ENCODE data around the gene VPS4A.

VPS4A gene

DNA sequence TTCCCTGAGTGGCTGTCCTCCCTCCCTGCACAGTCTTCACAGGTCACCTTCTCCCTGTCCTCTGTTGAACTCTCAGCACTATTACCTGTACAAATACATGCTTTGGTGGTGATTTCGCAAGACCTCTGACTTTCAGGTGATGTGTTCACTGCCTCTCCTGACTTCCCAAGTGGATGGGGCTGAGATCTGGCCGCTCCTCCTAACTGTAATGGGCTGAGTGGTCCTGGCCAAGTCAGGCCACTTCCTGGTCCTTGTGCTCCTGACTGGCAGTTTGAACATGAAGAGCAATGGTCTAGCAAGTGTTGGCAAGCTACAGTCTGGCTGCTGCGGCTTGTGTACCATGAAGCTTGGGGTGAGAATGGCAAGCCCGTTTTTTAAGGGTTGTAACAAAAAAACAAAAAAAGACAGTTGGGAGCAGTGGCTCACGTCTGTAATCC lies 52.1 kb downstream of the VPS4A start:
- POLR2A ChIA-PET = no interaction called here
- no peak for DNase-seq (ENCODE audit: extremely low spot score)
- CTCF ChIA-PET = no interaction called here
- no peak for TF ChIP-seq SP1 (IDR thresholded peaks at IDR 0.05)
- TF ChIP-seq L3MBTL2 (conservative IDR thresholded peaks at IDR 0.05) = no peak
- TF ChIP-seq ZNF384 (IDR thresholded peaks at IDR 0.05) = no peak
- TF ChIP-seq HDGF (IDR thresholded peaks at IDR 0.05; ENCODE audit: borderline replicate concordance) = no peak
- TF ChIP-seq NFRKB (IDR thresholded peaks at IDR 0.05) = no peak
- no peak for TF ChIP-seq SUZ12 (IDR thresholded peaks at IDR 0.05)
- no peak for TF ChIP-seq CTBP1 (IDR thresholded peaks at IDR 0.05; ENCODE audit: borderline replicate concordance)
- TF ChIP-seq FOXA1 (IDR thresholded peaks at IDR 0.05) = no peak
- no peak for TF ChIP-seq ARNT (IDR thresholded peaks at IDR 0.05)
- no peak for TF ChIP-seq FOXM1 (IDR thresholded peaks at IDR 0.05; ENCODE audit: borderline replicate concordance)
- TF ChIP-seq BHLHE40 (IDR thresholded peaks at IDR 0.05; ENCODE audit: borderline replicate concordance) = no peak
- TF ChIP-seq ELF4 (IDR thresholded peaks at IDR 0.05) = no peak
- no peak for TF ChIP-seq LEF1 (IDR thresholded peaks at IDR 0.05; ENCODE audit: borderline replicate concordance)

DNA sequence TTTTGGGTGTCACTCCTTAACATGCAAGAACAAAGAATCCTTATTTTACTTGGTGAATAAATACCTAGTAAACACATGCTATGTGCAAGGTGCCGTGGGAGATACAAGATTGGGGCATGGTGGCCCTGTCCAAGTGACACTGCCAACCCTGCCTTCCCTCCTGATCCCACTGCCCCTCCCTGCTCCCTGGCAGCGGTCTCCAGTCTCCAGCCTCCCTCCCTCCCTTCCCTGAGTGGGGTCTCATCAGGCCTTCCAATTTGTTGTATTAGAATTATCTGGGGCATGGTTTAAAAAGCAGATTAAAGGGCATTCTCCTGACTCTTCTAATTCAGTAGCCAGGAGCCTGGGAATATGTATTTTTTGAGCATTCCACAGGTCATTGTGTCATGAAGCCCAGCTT lies 52.9 kb downstream of the VPS4A start:
- ChIA-PET POLR2A (no interaction called here), CTCF (no interaction called here)
- DNase-seq (ENCODE audit: extremely low spot score) = no peak
- TF ChIP-seq FOXK2 (IDR thresholded peaks at IDR 0.05) (no peak), TARDBP (IDR thresholded peaks at IDR 0.05) (no peak), HDGF (IDR thresholded peaks at IDR 0.05; ENCODE audit: borderline replicate concordance) (no peak), CTBP1 (IDR thresholded peaks at IDR 0.05; ENCODE audit: borderline replicate concordance) (no peak), ELF4 (IDR thresholded peaks at IDR 0.05) (no peak), LEF1 (IDR thresholded peaks at IDR 0.05; ENCODE audit: borderline replicate concordance) (no peak), ZNF384 (IDR thresholded peaks at IDR 0.05) (no peak), SUZ12 (IDR thresholded peaks at IDR 0.05) (no peak), L3MBTL2 (conservative IDR thresholded peaks at IDR 0.05) (no peak), SP1 (IDR thresholded peaks at IDR 0.05) (no peak), FOXM1 (IDR thresholded peaks at IDR 0.05; ENCODE audit: borderline replicate concordance) (no peak), BHLHE40 (IDR thresholded peaks at IDR 0.05; ENCODE audit: borderline replicate concordance) (no peak), FOXA1 (IDR thresholded peaks at IDR 0.05) (no peak), NFRKB (IDR thresholded peaks at IDR 0.05) (no peak), ARNT (IDR thresholded peaks at IDR 0.05) (no peak)
- TF ChIP-seq, protein P1, sequence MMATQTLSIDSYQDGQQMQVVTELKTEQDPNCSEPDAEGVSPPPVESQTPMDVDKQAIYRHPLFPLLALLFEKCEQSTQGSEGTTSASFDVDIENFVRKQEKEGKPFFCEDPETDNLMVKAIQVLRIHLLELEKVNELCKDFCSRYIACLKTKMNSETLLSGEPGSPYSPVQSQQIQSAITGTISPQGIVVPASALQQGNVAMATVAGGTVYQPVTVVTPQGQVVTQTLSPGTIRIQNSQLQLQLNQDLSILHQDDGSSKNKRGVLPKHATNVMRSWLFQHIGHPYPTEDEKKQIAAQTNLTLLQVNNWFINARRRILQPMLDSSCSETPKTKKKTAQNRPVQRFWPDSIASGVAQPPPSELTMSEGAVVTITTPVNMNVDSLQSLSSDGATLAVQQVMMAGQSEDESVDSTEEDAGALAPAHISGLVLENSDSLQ (IDR thresholded peaks at IDR 0.05) = no peak

DNA sequence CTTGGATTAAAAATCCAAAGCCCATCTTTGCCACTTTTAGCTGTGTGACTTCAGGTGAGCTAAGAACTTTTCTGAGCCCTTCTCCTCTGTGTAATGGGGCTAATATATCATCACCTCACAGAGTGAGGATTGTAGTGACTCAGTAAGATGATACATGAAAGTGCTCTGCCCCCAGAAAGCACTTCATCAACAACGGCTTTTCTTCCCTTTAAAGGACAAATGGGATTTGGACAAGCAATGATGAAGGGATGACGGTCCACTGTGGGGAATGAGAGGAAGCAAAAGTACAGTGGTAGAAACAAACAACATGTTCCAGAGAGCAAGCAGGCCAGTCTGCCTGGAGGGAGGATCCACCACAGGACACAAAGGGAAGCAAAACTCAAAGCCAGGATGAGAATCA lies 54.8 kb downstream of the VPS4A start:
- POLR2A ChIA-PET = no interaction called here
- no peak for DNase-seq (ENCODE audit: extremely low spot score)
- TF ChIP-seq ZNF384 (IDR thresholded peaks at IDR 0.05) = no peak
- no peak for TF ChIP-seq FOXM1 (IDR thresholded peaks at IDR 0.05; ENCODE audit: borderline replicate concordance)
- no peak for TF ChIP-seq TARDBP (IDR thresholded peaks at IDR 0.05)
- no peak for TF ChIP-seq L3MBTL2 (conservative IDR thresholded peaks at IDR 0.05)
- TF ChIP-seq FOXK2 (IDR thresholded peaks at IDR 0.05) = no peak
- no peak for TF ChIP-seq NFRKB (IDR thresholded peaks at IDR 0.05)
- no peak for TF ChIP-seq SP1 (IDR thresholded peaks at IDR 0.05)
- CTCF ChIA-PET = no interaction called here

DNA sequence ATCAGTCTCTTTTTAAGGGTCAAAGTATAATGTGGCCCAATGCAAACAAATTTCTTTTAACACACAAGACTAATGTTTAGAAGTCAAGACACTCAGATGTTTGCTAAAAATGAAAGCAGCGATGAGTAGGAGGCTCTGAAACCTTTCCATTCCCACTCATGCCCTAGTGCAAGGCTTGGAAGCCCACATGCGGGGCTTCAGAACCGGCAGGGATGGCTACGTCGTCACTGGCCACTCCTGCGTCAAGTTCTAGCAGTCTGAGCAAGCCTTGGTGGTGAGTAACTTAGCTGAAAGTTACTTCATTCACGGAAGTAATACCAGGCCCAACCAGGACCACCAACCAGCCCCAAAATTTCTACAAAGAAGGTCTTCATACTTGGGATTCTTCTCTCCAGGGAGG lies 55.3 kb downstream of the VPS4A start:
- DNase-seq (ENCODE audit: extremely low spot score) = no peak
- TF ChIP-seq L3MBTL2 (conservative IDR thresholded peaks at IDR 0.05) (no peak), BHLHE40 (IDR thresholded peaks at IDR 0.05; ENCODE audit: borderline replicate concordance) (no peak), SP1 (IDR thresholded peaks at IDR 0.05) (no peak), FOXA1 (IDR thresholded peaks at IDR 0.05) (no peak), FOXK2 (IDR thresholded peaks at IDR 0.05) (no peak), NFRKB (IDR thresholded peaks at IDR 0.05) (no peak), CTBP1 (IDR thresholded peaks at IDR 0.05; ENCODE audit: borderline replicate concordance) (no peak), ZNF384 (IDR thresholded peaks at IDR 0.05) (no peak), ARNT (IDR thresholded peaks at IDR 0.05) (no peak), ELF4 (IDR thresholded peaks at IDR 0.05) (no peak)
- TF ChIP-seq, protein P1 (IDR thresholded peaks at IDR 0.05) = no peak
- ChIA-PET CTCF (interaction anchor here (0.7 kb wide), 1 partner anchor 9 kb away, joined by 3 read pairs; no protein-coding TSS in a partner anchor), POLR2A (no interaction called here)

DNA sequence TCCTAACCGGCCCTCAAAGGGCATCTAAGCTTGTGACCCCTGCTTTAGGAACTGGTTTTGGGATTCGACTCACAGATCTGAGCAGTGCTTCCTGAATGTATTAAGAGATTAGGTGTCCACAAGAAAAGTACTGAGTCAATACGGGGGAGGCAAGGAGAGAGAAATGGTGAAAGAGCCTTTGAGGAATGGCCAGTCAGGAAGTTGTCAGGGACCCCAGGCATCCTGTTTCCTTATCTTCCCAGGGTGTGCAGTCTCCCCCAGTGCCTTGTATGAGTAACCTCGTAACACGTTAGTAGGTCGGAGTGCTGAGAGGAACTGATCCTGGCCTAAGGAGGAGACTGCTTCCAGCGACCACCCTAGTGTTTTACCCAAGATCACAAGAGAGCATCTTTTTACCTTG lies 56.8 kb downstream of the VPS4A start:
- TF ChIP-seq SUZ12 (IDR thresholded peaks at IDR 0.05) (no peak), FOXA1 (IDR thresholded peaks at IDR 0.05) (no peak), L3MBTL2 (conservative IDR thresholded peaks at IDR 0.05) (no peak)
- DNase-seq (ENCODE audit: extremely low spot score) = no peak
- POLR2A ChIA-PET = no interaction called here
- CTCF ChIA-PET = no interaction called here

DNA sequence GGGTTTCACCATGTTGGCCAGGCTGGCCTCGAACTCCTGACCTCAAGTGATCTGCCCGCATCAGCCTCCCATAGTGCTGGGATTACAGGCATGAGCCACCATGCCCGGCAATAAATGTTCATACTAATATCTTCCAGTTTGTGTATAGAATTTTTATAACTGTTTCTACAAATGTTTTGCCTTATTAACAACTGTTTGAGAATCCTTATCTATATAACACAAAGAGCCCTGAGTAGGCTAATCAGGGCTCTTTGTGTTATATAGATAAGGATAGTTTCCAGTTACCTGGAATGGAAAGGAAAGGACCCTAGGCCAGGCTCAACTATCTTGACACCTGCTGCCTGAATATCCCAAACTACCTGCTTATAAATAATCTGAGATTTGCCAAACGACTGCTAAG lies 57.7 kb downstream of the VPS4A start:
- ChIA-PET POLR2A (no interaction called here), CTCF (no interaction called here)
- TF ChIP-seq FOXM1 (IDR thresholded peaks at IDR 0.05; ENCODE audit: borderline replicate concordance) = no peak
- TF ChIP-seq SP1 (IDR thresholded peaks at IDR 0.05) = no peak
- no peak for DNase-seq (ENCODE audit: extremely low spot score)

DNA sequence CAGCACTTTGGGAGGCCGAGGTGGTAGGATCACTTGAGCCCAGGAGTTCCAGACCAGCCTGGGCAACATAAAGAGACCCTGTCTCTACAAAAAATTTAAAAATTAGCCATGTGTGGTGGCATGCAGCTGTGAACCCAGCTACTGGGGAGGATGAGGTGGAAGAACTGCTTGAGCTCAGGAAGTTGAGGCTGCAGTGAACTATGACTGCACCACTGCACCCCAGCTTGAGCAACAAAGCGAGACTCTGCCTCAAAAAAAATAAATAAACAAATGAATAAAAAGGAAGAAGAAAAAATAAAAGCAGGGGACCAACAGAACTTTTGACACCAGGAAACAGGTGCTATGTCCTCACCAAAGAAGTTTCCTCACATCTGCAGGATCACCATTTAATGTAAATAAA lies 60.4 kb downstream of the VPS4A start:
- ChIA-PET CTCF (no interaction called here), POLR2A (no interaction called here)
- no peak for DNase-seq (ENCODE audit: extremely low spot score)
- no peak for TF ChIP-seq FOXK2 (IDR thresholded peaks at IDR 0.05)
- no peak for TF ChIP-seq BHLHE40 (IDR thresholded peaks at IDR 0.05; ENCODE audit: borderline replicate concordance)

DNA sequence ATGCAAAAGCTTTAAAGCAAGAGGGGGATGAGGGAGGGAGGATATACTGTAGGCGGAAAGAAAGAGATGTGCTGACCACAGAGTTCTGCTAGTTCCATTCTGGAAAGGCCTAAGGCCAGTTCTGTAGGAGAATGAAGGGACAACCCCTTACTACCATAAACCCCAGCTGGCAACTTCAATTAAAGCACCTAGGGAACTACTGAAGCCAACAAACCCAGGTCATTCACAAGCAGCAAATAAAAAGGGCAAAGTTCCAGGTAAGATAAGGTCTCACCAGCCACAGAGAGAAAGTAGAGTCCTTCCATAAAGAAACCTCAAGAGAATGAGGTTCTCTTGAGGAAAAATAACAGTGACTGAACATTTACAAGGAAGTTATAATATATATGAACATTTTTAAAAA lies 61.9 kb downstream of the VPS4A start:
- POLR2A ChIA-PET = interaction anchor here (0.9 kb wide), 1 partner anchor 10 kb away, joined by 3 read pairs; no protein-coding TSS in a partner anchor
- no peak for DNase-seq (ENCODE audit: extremely low spot score)
- CTCF ChIA-PET = no interaction called here
- TF ChIP-seq LEF1 (IDR thresholded peaks at IDR 0.05; ENCODE audit: borderline replicate concordance) (no peak), ARNT (IDR thresholded peaks at IDR 0.05) (no peak), ELF4 (IDR thresholded peaks at IDR 0.05) (no peak), CTBP1 (IDR thresholded peaks at IDR 0.05; ENCODE audit: borderline replicate concordance) (no peak), TARDBP (IDR thresholded peaks at IDR 0.05) (no peak), HDGF (IDR thresholded peaks at IDR 0.05; ENCODE audit: borderline replicate concordance) (no peak), L3MBTL2 (conservative IDR thresholded peaks at IDR 0.05) (no peak), FOXA1 (IDR thresholded peaks at IDR 0.05) (no peak), SP1 (IDR thresholded peaks at IDR 0.05) (no peak), FOXM1 (IDR thresholded peaks at IDR 0.05; ENCODE audit: borderline replicate concordance) (no peak), BHLHE40 (IDR thresholded peaks at IDR 0.05; ENCODE audit: borderline replicate concordance) (no peak), SUZ12 (IDR thresholded peaks at IDR 0.05) (no peak), ZNF384 (IDR thresholded peaks at IDR 0.05) (no peak), FOXK2 (IDR thresholded peaks at IDR 0.05) (no peak), NFRKB (IDR thresholded peaks at IDR 0.05) (no peak)
- TF ChIP-seq, protein P1 (IDR thresholded peaks at IDR 0.05) = no peak

All from HEK293T (cell line).